Measurements from ENCODE around the gene MFNG. TPM values are rescaled to one million over a fixed set of nuclear protein-coding genes. Genes with fewer than 3 reads are reported as not detected.

The MFNG gene
- total RNA-seq, 1 experiment from 2014 or later, result not detected

DNA sequence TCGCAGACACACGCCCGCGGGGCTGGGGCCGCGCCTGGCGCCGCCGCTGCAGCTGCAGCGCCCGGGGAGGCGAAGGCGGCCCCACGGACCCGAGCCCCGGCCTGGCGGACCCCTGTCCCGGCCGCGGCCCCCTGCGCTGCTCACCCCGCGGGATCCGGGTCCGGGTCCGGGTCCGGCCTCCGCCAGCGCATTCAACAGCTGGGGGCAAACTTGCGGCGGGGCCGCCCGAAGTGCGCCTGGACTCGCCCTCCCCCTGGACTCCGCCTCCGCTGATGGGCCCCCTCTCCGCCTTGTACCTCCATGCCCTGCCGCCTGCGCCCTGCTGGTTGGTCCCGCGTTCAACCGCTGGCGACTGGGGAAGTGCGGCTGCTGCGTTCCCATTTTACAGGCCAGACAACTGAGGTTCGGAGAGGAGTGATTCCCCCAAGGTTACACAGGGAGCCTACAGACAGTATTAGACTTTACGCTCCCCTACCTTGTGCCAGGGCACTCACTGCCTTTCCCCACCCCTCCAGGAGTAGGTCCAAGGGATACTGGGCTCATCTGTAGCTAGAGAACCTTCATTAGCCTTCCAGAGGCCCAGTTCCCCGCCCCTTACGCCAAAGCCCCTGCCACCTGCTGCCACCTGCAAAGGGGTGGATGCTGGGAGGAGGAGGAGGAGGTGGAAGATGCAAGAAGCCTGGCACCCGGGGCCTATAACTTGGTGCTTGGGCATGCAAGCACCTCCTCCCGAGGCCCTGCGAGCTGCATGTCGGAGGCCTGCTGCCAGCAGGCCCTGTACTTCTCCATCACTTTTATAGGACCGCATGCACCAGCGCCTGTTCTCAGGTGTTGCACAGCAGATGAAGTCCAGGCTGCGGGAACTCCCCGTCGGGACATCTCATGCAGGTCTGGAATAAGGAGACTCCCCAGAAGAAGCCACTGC, 58.2 kb downstream of the MFNG start:
- DNase-seq (ENCODE audit: extremely low read depth, low read depth), result no peak

DNA sequence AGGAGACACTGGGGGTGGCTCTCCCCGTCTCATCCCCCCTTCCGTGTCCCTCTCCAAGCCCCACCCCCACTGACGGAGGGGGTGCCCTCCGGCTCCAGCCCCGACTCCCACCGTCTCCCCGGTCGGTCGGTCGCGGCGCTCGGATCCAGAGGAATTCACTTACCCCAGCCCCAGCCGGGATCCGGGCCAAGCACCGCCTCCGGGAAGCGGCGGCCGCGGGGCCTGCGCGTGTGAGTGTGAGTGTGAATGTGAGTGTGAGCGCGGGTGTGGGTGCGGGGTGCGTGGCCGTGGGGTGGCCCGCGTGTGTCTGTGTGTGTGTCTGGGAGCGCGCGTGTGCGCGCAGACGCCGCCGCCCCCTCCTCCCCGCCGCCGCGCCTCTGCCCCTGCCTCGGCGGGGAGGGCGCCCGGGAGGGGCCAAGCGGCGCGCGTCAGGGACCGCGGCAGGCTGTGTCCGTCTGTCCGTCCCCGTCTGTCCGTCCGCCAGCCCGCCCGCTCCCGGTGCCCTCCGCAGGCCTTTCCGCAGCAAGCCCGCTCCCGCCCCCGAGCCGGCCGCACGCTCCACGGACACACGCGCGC, 59.0 kb downstream of the MFNG start, which contains the start of gene ELFN2:
ELFN2 (minus strand) TSS at position 345 of the 576 bp plus-strand sequence. CDS start 51,945 bp downstream, outside the sequence.
- no peak for DNase-seq (ENCODE audit: extremely low read depth, low read depth)

GRCh38 chr22:37426706-37427134, 59.5 kb downstream of the MFNG start:
- no peak for DNase-seq (ENCODE audit: extremely low read depth, low read depth)

- no peak for DNase-seq (ENCODE audit: extremely low read depth, low read depth)
These were observed 60.1 kb downstream of the MFNG start for GRCh38 chr22:37425800-37426705.

- DNase-seq (ENCODE audit: extremely low read depth, low read depth), result no peak
These were observed 60.8 kb downstream of the MFNG start for GRCh38 chr22:37425369-37425768.

- no peak for DNase-seq (ENCODE audit: extremely low read depth, low read depth)
These were observed 62.9 kb downstream of the MFNG start for GRCh38 chr22:37423283-37423682.

DNA sequence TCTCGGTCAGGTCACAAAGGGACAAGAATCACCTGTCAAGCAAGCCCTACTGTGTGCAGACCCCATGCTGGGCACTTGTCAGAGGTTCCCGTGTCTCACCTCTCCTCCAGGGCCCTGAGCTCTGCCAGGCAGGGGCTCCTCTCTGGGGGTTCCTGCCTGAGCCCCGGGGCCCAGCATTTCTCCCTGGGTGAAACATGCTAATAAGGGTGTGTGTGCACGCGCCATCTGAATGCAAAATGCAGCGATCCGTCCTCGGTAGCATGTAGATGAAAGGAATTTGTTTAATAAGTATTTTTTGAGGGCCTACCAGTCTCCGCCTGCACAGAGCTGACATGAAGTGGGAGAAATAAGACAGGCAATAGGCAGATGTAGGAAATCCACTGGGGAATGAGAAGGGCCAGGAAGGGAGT, 64.7 kb downstream of the MFNG start:
- no peak for DNase-seq (ENCODE audit: extremely low read depth, low read depth)

GRCh38 chr22:37420686-37421467, 65.3 kb downstream of the MFNG start:
- no peak for DNase-seq (ENCODE audit: extremely low read depth, low read depth)

- no peak for DNase-seq (ENCODE audit: extremely low read depth, low read depth)
These were observed 66.1 kb downstream of the MFNG start for GRCh38 chr22:37419969-37420685.

- no peak for DNase-seq (ENCODE audit: extremely low read depth, low read depth)
These were observed 66.7 kb downstream of the MFNG start for GRCh38 chr22:37419370-37419968.

Other genes with a start within 250 kb of the MFNG start
- gene RAC2, start 242.1 kb downstream of the MFNG start, total RNA-seq (2014; rRNA removed; shearing (Covaris generic)), result 0.98 and 1.3 TPM in 2 replicates
- not detected in 2 replicates for gene CYTH4, start 203.9 kb downstream of the MFNG start, total RNA-seq (2014; rRNA removed; shearing (Covaris generic))
- gene ELFN2, start 58.9 kb downstream of the MFNG start, total RNA-seq (2014; rRNA removed; shearing (Covaris generic)), result 0.02 TPM in 1 of 2 replicates, not detected in the other
- gene CARD10, start 33.0 kb upstream of the MFNG start, total RNA-seq (2014; rRNA removed; shearing (Covaris generic)), result 3.1 and 4.7 TPM in 2 replicates
- 43.7 and 59.0 TPM in 2 replicates for gene CDC42EP1, start 74.1 kb upstream of the MFNG start, total RNA-seq (2014; rRNA removed; shearing (Covaris generic))
- gene LGALS2, start 93.7 kb upstream of the MFNG start, total RNA-seq (2014; rRNA removed; shearing (Covaris generic)), result not detected in 2 replicates
- 36.5 TPM in 2 replicates for gene GGA1, start 122.5 kb upstream of the MFNG start, total RNA-seq (2014; rRNA removed; shearing (Covaris generic))
- gene SH3BP1, start 153.3 kb upstream of the MFNG start, total RNA-seq (2014; rRNA removed; shearing (Covaris generic)), result 1.7 and 2.9 TPM in 2 replicates
- gene PDXP, start 172.3 kb upstream of the MFNG start, total RNA-seq (2014; rRNA removed; shearing (Covaris generic)), result 27.1 and 37.5 TPM in 2 replicates
- gene LGALS1, start 189.3 kb upstream of the MFNG start, total RNA-seq (2014; rRNA removed; shearing (Covaris generic)), result 742 and 842 TPM in 2 replicates
- gene NOL12, start 200.0 kb upstream of the MFNG start, total RNA-seq (2014; rRNA removed; shearing (Covaris generic)), result 39.7 and 42.2 TPM in 2 replicates
- 16.1 and 17.9 TPM in 2 replicates for gene TRIOBP, start 210.7 kb upstream of the MFNG start, total RNA-seq (2014; rRNA removed; shearing (Covaris generic))

Measured in NCI-H460 (cell line).